ENCODE measurements around the gene ARHGEF40.
"Not testable (repeated sequence)": the region's sequence is repeated elsewhere in the genome, so short reads cannot be mapped to it uniquely, and the experiment has no call there.

Gene ARHGEF40

DNA sequence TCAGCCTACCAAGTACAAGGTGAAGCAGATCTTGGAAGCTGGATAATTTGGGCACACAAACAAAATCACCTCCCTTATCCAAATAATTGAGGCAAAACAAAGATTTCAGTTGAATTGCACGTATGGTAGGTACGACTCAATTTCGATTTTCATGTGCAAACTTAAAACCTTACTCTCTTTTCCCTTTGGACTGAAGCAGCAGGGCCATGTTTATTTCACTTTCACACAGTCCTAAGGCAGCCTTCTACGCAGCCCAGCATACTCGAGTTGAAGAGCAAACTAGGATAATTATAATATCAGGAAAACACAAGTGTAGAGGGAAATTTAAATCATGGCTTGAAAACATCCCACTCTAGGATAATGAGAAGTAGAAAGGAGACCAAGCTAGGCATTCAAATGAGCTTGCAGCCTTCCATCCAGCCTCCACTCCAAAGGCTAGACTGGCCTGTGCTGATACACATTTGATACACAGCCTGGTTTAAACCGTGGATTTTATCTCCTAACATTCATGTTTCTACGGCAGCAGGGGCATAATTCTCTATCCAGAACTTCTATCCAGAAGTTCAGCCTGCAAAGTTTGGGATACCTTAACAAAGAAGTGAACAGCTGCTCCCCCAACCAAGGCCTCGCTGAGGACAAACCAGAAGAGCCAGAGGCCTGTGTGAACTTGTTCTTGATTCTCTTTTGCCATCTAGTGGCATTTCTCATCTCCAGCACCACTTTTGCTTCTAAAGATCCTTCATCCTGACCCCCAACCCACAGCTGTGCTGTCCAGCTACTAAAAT is 30.3 kb upstream of the ARHGEF40 start:
- DNase-seq (ENCODE audit: low read depth): no peak

DNA sequence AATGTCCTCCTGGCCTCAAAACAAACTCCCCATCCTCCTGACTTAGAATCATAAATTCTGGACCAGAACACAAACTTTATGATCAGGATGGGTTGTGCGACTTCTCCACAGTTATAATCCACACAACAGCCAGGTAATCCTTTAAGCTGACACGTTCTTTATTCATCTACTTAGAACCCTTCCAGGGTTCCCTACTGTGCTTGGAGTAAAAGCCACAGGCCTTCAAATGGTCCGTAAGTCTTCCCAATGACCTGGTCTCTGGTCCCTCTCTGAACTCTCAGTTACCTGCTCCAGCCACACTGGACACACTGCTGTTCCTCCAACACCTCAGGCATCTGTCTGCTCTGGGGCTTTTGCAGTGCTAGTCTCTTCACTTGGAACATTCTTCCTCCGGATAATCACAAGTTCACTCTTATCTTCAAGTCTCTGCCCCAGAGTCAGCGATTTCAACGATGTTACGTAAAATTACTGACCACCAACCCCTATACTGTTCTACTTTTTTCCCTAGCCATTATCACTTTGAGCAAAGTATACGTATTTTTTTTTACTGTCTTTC is 29.7 kb upstream of the ARHGEF40 start:
- no peak for DNase-seq (ENCODE audit: low read depth)

DNA sequence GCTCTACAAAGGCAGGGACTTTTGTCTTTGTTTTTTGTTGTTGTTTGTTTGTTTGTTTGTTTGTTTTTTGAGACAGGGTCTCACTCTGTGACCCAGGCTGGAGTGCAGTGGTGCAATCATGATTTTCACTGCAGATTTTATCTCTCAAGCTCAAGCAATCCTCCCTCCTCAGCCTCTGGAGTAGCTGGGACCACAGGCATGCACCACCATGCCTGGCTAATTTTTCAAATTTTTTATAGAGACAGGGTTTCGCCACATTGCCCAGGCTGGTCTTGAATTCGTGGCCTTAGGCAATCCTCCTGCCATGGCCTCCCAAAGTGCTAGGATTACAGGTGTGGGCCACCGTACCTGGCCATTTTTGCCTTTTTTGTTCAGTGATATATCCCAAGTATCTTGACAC is 29.2 kb upstream of the ARHGEF40 start:
- DNase-seq (ENCODE audit: low read depth): not testable (repeated sequence)

DNA sequence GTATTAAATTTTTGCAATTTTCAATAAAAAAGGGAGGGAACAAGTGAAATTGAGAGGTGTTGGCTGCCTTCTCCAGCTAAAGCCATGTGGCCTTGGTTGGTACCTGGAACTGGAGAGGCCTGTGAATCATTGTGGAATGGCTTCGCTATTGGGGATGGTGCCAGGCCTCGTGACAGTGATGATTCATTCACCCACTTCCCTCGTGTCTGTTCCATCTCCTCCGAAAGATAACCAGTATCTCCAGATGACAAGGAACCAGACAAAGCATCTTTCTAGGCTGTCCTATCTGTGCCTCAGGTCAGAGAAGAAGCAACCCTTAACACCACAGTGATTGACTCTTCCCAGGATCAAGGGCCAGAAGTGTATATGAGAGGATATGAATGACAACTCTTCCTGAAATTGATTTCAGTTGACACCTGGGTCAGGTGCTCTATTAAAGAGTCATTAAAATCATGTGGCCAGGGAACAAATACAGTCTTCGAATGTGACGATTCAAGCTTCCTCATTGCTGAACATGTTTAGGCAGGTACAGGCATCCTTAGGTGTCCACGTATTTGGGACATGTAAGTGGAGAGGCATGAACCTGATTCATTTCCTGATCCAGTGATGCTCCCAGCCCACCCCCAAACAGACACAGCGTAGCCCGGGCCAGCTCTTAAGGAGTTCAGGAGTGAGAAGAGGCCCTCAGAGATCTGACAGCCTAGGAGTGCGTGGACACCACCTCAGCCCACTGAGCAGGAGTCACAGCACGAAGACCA is 28.2 kb upstream of the ARHGEF40 start, which contains the start of gene RNASE7:
TSS of gene RNASE7 (plus strand) at position 687 of the 758 bp plus-strand sequence. CDS start 631 bp downstream, outside the sequence.
- DNase-seq (ENCODE audit: low read depth): no peak

DNA sequence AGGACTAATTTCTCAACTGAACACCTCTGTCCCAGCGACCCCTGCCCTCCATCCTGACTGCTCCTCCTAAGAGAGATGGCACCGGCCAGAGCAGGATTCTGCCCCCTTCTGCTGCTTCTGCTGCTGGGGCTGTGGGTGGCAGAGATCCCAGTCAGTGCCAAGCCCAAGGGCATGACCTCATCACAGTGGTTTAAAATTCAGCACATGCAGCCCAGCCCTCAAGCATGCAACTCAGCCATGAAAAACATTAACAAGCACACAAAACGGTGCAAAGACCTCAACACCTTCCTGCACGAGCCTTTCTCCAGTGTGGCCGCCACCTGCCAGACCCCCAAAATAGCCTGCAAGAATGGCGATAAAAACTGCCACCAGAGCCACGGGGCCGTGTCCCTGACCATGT is 27.2 kb upstream of the ARHGEF40 start:
- no peak for DNase-seq (ENCODE audit: low read depth)

DNA sequence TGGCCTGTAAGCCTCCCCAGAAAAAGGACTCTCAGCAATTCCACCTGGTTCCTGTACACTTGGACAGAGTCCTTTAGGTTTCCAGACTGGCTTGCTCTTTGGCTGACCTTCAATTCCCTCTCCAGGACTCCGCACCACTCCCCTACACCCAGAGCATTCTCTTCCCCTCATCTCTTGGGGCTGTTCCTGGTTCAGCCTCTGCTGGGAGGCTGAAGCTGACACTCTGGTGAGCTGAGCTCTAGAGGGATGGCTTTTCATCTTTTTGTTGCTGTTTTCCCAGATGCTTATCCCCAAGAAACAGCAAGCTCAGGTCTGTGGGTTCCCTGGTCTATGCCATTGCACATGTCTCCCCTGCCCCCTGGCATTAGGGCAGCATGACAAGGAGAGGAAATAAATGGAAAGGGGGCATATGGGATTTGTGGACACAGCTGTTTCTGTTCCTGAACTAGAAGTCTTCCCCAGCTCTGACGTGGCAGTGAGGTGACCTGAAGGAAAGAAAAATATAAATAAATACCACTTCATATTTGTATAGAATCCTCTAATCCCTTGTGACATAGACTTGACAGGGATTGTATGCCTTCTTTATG is 26.6 kb upstream of the ARHGEF40 start:
- DNase-seq (ENCODE audit: low read depth): no peak

DNA sequence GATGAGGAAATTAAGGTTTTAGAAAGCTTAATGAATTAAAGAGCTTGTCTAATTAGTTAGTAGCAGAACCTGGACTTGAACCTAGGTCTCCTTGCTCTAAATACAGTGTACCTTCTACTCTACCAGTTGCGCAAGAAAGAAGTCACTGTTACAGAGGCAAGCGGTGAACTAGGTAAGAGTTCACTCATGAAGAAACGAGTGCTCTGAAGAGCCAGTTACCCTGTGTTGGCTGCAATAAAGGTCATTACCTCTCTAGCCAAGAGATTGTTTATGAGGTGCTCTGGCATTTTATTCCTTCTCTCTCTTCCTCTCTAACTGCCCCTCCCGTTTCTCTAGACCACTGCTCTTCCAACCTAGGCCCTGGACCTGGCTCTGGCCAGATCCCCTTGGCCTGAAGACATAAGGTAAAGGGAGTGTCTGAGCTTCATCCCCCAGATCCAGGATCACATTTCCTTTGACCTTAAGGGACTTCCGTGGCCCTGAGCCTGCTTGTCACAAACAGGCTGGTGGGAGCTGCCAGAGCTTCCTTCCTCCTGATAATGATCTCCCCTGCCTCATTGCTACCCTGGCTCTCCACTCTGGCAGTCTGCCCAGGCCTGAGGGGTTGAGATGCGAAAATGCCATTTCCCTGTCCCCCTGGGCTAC is 26.0 kb upstream of the ARHGEF40 start:
- no peak for DNase-seq (ENCODE audit: low read depth)

DNA sequence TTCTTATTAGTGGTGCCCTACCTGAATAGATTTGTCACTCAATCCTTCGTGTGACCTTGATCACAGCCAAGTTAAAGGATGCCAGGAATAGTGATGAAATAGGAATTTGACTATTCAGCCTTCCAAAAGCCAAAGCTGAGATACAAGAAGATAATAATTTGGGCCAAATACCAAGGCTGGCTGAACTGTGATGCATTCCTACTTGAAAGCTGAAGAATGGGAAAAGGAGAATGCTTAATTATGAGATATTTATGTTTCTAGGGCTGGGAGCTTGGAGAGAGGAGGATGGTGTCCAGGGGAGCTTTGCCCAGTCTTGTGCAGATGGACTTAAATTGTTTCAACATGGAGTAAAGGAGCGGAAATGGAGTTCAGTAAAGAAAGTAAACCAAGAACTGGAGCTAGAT is 22.7 kb upstream of the ARHGEF40 start:
- no peak for DNase-seq (ENCODE audit: low read depth)

DNA sequence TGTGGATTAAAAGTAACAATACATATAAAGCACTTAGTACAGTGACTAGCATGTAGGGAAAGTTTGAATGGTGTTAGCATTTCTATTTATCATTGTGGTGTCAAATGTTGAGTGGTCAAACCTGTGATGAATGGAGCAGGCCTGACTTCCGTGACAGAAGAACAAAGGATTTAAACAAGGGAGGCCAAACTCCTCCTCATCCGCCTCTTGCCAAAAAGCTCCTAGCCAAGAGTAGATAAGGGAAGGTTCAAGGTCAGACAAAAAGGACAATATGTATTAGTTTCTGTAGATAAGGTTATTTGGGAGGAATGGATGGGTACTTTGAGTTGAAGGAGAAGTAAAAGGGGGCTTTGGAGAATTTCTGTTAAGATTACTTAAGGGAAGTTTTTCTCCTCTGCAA is 21.5 kb upstream of the ARHGEF40 start:
- no peak for DNase-seq (ENCODE audit: low read depth)

DNA sequence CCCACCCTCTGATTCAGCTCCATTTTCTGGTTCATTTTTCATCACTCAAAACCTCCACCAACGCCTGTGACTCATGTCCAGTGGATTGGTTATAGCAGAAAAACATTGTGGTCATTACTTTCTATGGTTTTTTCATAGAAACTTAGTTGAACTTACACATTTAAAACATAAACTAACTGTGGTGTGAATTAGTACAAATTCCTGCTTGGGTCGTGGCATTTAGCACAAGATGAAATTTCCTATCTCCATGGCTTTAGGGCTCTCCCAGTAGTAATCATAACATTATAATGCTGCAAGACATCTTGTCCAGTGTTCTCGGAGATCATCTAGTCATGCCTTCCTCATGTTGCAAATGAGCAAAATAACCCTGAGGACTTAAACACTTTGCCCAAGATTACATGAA is 20.8 kb upstream of the ARHGEF40 start:
- DNase-seq (ENCODE audit: low read depth): no peak

DNA sequence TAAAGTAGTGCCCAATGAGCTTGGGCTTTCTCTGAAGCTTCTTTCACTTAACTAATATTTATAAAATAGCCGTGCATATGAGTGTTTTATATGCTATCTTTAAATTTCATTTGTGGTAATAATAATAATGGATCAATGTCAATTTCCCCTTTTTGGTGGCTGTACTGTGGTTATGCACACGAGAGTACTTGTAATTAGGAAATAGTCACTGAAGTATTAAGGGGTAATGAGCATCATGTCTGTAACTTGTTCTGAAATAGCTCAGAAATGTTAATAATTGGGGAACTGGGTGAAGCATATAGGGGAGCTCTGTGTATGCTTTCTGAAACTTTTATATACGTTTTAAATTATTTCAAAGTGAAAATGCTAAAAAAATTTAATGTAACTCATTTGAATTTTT is 19.5 kb upstream of the ARHGEF40 start:
- no peak for DNase-seq (ENCODE audit: low read depth)

DNA sequence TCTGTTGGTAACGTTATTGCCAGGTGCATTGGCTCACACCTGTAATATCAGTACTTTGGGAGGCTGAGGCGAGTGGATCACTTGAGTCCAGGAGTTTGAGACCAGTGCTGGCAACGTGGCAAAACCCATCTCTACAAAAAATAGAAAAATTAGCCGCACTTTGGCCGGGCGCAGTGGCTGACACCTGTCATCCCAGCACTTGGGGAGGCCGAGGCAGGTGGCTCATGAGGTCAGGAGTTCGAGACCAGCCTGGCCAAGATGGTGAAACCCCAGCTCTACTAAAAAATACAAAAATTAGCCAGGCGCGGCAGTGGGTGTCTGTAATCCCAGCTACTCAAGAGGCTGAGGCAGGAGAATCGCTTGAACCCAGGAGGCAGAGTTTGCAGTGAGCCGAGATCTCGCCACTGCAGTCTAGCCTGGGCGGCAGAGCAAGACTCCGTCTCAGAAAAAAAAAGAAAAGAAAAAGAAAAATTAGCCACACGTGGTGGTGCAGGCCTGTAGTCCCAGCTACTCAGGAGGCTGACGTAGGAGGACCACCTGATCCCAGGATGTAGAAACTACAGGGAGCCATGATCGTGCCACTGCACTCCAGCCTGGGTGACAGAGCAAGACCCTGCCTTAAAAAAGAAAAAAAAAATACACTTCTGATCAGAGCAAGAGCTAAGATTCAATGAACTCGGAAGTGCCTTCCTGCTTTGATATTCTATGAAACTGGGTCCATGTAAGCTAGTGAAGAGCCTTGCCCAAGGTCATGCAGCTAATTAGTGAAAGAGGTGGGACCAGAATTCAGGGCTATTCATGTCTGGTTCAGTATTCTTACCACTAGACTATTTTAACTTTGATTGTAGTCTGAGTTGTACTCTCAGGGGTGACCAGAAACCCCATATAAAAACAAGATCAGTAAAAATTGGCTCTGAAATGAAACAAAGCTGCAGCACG is 16.7 kb upstream of the ARHGEF40 start:
- DNase-seq (ENCODE audit: low read depth): no peak

DNA sequence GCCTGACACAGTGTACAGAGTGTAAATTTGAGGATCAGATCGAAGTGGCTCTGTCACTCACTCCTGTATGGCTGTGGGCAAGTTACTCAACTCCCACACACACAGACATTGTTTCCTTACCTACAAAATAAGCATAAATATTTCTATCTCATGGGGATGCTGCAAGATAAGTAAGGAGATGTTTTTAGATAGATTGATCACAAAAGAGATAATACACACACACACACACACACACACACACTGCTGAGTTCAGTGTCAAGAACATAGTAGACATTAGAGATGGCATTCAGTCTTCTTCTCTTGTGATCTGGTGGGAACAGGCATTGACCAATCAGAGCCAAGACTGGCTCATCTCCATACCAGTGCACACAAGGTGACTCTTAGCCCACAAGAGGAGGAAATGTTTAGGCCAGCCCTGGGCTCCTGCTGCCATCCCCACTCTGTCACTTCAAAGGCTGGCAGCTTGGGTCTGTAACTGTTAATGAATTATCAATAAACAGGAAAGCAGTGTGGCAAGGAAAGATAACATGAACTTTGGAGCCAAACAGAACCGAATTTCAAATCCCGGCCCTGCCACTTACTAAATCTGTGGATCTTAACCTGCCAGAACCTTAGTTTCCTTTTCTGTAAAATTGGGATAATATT is 15.9 kb upstream of the ARHGEF40 start:
- DNase-seq (ENCODE audit: low read depth): no peak

DNA sequence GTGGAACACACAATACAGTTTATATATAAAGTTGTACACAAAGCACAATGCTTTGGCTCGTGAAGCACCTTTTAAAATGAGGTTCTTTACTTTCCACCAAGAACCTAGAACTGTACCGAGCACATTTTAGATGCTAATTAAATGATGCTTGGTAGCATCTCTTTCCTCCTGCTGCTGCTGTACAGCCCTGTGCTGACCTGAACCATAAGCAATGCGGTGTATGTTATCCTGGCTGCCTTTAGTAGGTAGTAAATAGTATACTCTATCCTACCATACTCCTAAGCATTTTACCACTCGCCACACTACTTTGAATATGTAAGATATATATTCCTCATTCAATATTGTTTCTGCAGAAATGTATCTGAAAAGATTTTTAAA is 15.3 kb upstream of the ARHGEF40 start:
- DNase-seq (ENCODE audit: low read depth): no peak

DNA sequence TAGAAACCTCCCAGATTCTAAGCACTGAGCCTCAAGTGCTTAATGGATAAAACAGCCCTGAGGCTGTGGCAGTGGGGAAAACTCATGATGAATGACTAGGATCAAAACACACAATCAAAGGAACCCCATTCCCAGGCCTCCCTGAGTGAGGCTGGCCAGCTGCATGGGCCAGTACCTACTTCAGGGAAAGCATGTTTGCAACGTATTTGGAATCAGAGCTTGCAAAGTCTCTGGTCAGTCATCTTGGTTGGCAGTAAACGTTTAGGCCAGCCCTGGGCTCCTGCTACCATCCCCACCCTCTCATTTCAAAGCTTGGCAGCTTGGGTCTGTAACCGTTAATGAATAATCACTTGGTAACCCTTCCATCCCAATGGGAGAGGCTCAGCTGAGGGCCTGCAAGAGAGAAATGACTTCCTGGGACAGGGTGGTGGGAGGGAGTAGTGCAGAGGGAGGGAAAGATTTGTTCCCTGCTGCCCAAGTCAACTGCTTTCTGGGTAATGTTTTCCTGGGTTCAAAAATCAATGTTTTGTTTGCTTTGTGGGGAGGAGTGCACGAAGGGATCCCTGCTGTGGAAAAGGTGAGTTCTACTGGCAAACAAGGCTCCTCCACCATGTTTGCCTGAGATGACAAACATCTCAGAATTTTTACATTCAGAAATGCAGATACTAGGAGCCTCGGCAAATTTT is 14.5 kb upstream of the ARHGEF40 start:
- no peak for DNase-seq (ENCODE audit: low read depth)

DNA sequence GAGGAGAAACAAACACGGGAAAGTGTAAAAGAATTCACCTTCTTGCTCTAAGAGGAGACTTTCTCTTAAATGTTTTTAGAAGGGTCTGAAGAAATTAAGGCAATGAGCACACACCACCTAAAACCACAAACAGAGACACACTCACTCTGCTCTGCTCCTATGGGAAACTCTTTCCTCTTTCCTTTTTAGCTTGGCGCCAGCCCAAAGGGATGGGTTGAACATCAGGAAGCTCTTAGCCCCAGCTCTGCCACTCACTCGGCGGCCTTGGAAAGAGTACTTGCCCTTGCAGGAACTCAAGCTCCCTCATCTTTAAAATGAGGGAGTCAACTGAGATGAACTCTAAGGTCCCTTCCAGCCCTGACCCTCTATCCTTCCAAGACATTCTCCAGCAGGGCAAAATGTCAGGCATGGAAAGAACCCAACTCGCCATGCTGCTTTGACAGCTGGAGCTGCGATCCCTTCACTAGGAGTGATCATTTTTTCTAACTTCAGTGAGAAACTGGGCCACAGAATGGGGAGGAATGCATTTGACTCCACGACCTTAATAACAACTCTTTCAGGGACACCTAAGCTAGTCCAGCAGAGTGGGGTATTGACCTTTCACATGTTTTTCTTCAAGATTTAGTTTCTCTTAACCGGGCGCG is 13.5 kb upstream of the ARHGEF40 start:
- DNase-seq (ENCODE audit: low read depth): no peak

DNA sequence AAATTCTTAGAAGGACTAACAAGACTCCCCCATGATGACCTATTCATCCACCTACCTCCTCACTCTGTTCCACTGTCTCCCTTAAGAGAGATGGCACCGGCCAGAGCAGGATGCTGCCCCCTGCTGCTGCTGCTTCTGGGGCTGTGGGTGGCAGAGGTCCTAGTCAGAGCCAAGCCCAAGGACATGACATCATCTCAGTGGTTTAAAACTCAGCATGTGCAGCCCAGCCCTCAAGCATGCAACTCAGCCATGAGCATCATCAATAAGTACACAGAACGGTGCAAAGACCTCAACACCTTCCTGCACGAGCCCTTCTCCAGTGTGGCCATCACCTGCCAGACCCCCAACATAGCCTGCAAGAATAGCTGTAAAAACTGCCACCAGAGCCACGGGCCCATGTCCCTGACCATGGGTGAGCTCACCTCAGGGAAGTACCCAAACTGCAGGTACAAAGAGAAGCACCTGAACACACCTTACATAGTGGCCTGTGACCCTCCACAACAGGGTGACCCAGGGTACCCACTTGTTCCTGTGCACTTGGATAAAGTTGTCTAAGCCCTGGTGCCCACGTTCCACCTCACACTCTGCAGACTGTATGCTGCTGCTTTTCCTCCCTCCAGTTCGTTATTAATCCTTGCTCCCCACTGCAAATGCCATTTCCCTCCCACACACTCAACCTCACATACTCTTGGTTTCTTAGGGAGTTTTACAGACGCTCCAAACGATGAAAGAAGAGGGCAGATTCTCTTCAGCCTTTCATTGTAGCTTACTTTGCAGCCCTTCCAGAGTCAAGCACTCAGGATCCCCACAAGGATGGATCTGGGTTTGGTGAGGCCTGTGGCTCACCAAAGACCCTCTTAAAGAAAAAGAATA is 12.1 kb upstream of the ARHGEF40 start, which contains the start of gene RNASE8:
TSS of gene RNASE8 (plus strand) at position 20 of the 873 bp plus-strand sequence. CDS start at position 91, 71 bp downstream.
- no peak for DNase-seq (ENCODE audit: low read depth)

DNA sequence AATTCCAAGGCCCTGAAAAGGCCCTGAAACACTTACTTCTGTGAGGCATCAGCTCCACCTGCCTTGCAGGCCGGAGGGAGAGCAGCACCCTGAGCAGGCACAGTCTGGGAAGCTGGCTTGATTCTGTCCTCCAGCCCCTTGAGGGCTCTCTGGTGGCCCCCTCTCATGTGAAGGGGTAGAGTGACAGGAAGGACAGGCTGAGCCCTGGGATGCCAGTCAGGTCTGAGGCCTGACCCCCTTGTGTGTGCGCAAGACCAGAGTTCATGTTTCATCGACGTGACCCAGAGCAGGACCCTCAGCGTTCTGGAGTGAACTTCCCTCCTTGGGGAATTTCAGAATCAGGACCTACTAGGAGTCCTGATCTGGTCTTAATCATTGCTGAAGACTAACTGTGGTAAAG is 11.2 kb upstream of the ARHGEF40 start:
- no peak for DNase-seq (ENCODE audit: low read depth)

Measured in stimulated activated CD8-positive, alpha-beta memory T cell treated with anti-CD3 and anti-CD28 coated beads, Interleukin-7, amount 100 ng/mL, for 24 hours (primary cell).